DMS53 treated with DMSO at 0.1 percent for 48 hours (cell line): Measurements from ENCODE around the gene CXCL13.
"Not testable (repeated sequence)": the region's sequence is repeated elsewhere in the genome, so short reads cannot be mapped to it uniquely, and the experiment has no call there.

ENCODE experiments used
- DNase-seq: peaks from one replicate; lab custom pipeline; 2025; ENCODE audit not compliant: unreplicated experiment; lab: John Stamatoyannopoulos, UW

The CXCL13 gene

DNA sequence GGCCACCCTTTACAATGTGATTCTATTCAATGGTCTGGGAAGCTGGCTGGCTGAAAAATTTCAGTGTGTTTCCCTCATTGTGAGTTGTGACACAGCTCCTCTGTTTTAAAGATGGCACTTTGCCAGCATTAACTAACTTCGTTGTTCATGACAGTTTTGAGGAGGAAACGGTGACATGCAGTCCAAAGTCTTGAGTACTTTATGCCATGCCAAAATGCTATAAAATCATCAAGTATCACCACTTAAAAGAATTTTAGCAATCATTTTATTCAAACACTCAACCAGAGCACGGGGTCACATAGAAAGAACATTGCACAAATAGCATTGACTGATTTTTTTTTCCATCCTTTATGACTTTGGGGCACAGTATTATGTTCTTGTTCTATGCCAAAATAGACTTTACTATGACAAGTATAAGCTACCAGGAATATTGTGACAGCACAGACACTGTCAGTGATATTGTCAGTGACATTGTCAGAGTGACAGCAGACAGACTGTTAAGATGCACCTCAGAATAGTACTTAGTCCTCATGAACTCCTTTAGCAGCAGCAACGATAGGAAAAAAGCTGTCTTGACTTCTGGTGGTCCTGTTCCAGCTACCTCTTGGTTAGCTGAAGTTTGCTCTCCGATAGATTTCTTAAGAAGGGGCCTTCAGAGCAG lies 46.7 kb downstream of the CXCL13 start:
- DNase-seq = no peak

DNA sequence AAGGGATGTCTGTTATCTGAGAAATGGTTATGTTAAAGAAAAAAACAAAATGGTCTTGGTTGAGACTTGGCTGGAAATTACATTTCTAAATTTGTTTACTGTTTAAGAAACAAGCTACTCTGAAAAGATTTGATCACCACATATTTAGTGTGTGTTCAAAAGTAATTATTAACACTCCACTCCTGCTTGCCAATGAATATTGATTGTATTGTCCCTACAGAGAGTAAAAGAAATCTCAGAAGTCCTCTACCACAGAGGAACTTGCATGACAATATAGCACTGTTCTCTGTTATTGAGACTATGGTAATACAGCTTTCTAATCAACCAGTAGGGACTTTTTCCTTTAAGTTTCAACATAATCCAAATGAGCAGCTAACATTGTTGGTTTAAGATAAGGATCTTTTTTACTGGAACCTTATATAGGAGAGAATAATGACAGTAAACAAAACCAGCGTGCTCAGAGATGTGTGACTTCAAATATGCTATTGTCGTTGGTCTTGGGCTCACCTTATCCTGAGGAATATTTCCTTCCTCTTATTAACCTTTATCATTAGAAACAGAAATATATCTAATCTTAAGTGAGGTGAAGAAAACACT lies 47.6 kb downstream of the CXCL13 start:
- DNase-seq = no peak

DNA sequence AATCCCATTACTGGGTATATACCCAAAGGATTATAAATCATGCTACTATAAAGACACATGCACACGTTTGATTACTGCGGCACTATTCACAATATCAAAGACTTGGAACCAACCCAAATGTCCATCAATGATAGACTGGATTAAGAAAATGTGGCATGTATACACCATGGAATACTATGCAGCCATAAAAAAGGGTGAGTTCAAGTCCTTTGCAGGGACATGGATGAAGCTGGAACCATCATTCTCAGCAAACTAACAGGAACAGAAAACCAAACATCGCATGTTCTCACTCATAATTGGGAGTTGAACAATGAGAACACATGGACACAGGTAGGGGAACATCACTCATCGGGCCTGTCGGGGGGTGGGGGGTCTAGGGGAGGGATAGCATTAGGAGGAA lies 54.7 kb downstream of the CXCL13 start:
- not testable (repeated sequence) for DNase-seq
